H1 (cell line): Measurements from ENCODE around the gene FBXO21. TPM values are rescaled to one million over a fixed set of nuclear protein-coding genes. Genes with fewer than 3 reads are reported as not detected.

ENCODE experiments used
- CTCF ChIA-PET: fragments of 300-600 bp; sonication (Branson Sonifier 250); formaldehyde crosslinking; loops from one replicate; lab custom pipeline; 2021; ENCODE audit not compliant: partially characterized antibody; lab: Charles Lee
- POLR2A ChIA-PET: fragments of 300-600 bp; sonication (Branson Sonifier 250); formaldehyde crosslinking; loops from one replicate; lab custom pipeline; 2021; ENCODE audit warnings: inconsistent platforms; ENCODE audit not compliant: partially characterized antibody; lab: Charles Lee
- DNase-seq, 2 experiments: peaks; one replicate each; pipeline versions ENCODE4 v3.0.0 to v3.0.0-alpha.2; 2010 to 2022; ENCODE audit warnings: low spot score in 2 of 2, low read depth in 1 of 2, mixed read lengths in 1 of 2
- FAIRE-seq: peaks from 2 replicates; lab custom pipeline; 2011; peaks lifted over from hg19 to GRCh38; lab: Jason Lieb, UNC
- H2AFZ ChIP-seq: 2 replicates; pipeline ENCODE4 v1.8.1; 2012; ENCODE audit warnings: low read length, inconsistent platforms
- H2AK5ac ChIP-seq: 2 replicates; pipeline ENCODE4 v1.6.1; 2013; ENCODE audit warnings: low read depth, low read length
- H2BK120ac ChIP-seq: replicated peaks from 2 replicates; pipeline ENCODE3; 2013; ENCODE audit warnings: low read depth, low read length, inconsistent platforms
- H2BK12ac ChIP-seq: 2 replicates; pipeline ENCODE4 v1.6.1; 2013; ENCODE audit warnings: low read depth, low read length
- H2BK15ac ChIP-seq: 2 replicates; pipeline ENCODE4 v1.6.1; 2013; ENCODE audit warnings: low read length
- H2BK20ac ChIP-seq: 2 replicates; pipeline ENCODE4 v1.6.1; 2013; ENCODE audit warnings: low read length
- H2BK5ac ChIP-seq: 2 replicates; pipeline ENCODE4 v1.6.1; 2013; ENCODE audit warnings: low read depth, low read length
- H3K14ac ChIP-seq: 2 replicates; pipeline ENCODE4 v1.6.1; 2013; ENCODE audit warnings: inconsistent platforms; ENCODE audit not compliant: insufficient read length
- H3K18ac ChIP-seq: 2 replicates; pipeline ENCODE4 v1.6.1; 2013; ENCODE audit warnings: low read length; ENCODE audit errors: extremely low read depth
- H3K23ac ChIP-seq: 2 replicates; pipeline ENCODE4 v1.6.1; 2013; ENCODE audit warnings: inconsistent platforms; ENCODE audit not compliant: insufficient read length
- H3K23me2 ChIP-seq: 2 replicates; pipeline ENCODE4 v1.6.1; 2013; ENCODE audit warnings: low read depth, low read length
- H3K27ac ChIP-seq: 2 replicates; pipeline ENCODE4 v1.6.1; 2011; ENCODE audit warnings: low read depth, low read length, inconsistent platforms
- H3K27me3 ChIP-seq, 4 experiments: replicated peaks in 1 of 4; 1 replicate in 1 of 4; 2 replicates in 3 of 4; pipeline versions ENCODE4 v1.6.1 to v1.8.1; 2011 to 2013; ENCODE audit warnings: low read length in 3 of 4, mild to moderate bottlenecking in 3 of 4, inconsistent platforms in 2 of 4, mixed read lengths in 2 of 4, moderate library complexity in 1 of 4; ENCODE audit not compliant: control insufficient read depth in 3 of 4, insufficient read depth in 3 of 4; ENCODE audit errors: extremely low read depth in 1 of 4
- H3K36me3 ChIP-seq, 4 experiments: 2 replicates each; pipeline versions ENCODE4 v1.6.1 to v1.8.1; 2011 to 2013; ENCODE audit warnings: mild to moderate bottlenecking in 4 of 4, low read length in 3 of 4, moderate library complexity in 2 of 4, control low read depth in 1 of 4, inconsistent platforms in 1 of 4; ENCODE audit not compliant: insufficient read depth in 4 of 4, control insufficient read depth in 2 of 4
- H3K4ac ChIP-seq: replicated peaks from 2 replicates; pipeline ENCODE3; 2013; ENCODE audit warnings: low read length, low read depth, mixed read lengths, inconsistent platforms; ENCODE audit not compliant: insufficient read length
- H3K4me1 ChIP-seq, 4 experiments: replicated peaks in 1 of 4; 1 replicate in 1 of 4; 2 replicates in 3 of 4; pipeline versions ENCODE4 v1.6.1 to v1.8.1; 2011 to 2013; ENCODE audit warnings: low read length in 3 of 4, inconsistent platforms in 2 of 4, mixed read lengths in 1 of 4; ENCODE audit not compliant: insufficient read depth in 4 of 4, control insufficient read depth in 3 of 4
- H3K4me2 ChIP-seq, 2 experiments: 2 replicates each; pipeline versions ENCODE4 v1.6.1 to v1.8.1; 2011 to 2013; ENCODE audit warnings: low read depth in 2 of 2, low read length in 2 of 2, control low read depth in 1 of 2, inconsistent platforms in 1 of 2, mild to moderate bottlenecking in 1 of 2; ENCODE audit not compliant: insufficient read depth in 1 of 2
- H3K4me3 ChIP-seq, 4 experiments: fragments of 200-600, 300-600 bp in 1 of 4; sonication (generic), shearing (Covaris generic), sonication (Bioruptor Twin) in 1 of 4; 2 replicates each; pipeline versions ENCODE4 v1.5.1 to v1.8.1; 2011 to 2016; ENCODE audit warnings: low read length in 4 of 4, low read depth in 3 of 4, control low read depth in 2 of 4, inconsistent platforms in 2 of 4, mild to moderate bottlenecking in 2 of 4, mixed read lengths in 1 of 4, moderate library complexity in 1 of 4; ENCODE audit not compliant: insufficient read depth in 2 of 4; ENCODE audit errors: extremely low read depth in 1 of 4
- H3K56ac ChIP-seq: replicated peaks from 2 replicates; pipeline ENCODE3; 2013; ENCODE audit warnings: low read depth, mild to moderate bottlenecking, mixed read lengths, low read length, inconsistent platforms; ENCODE audit not compliant: insufficient read length
- H3K79me1 ChIP-seq: 2 replicates; pipeline ENCODE4 v1.6.1; 2013; ENCODE audit warnings: low read depth, low read length, control low read depth
- H3K79me2 ChIP-seq, 2 experiments: 2 replicates each; pipeline versions ENCODE4 v1.6.1 to v1.8.1; 2012 to 2013; ENCODE audit warnings: low read length in 2 of 2, mild to moderate bottlenecking in 2 of 2, inconsistent platforms in 1 of 2; ENCODE audit not compliant: insufficient read depth in 2 of 2, control insufficient read depth in 1 of 2
- H3K9ac ChIP-seq, 4 experiments: replicated peaks in 1 of 4; 1 replicate in 1 of 4; 2 replicates in 3 of 4; pipeline versions ENCODE4 v1.6.1 to v1.8.1; 2011 to 2013; ENCODE audit warnings: low read depth in 3 of 4, low read length in 3 of 4, control low read depth in 2 of 4, mild to moderate bottlenecking in 2 of 4, moderate library complexity in 2 of 4, inconsistent platforms in 1 of 4; ENCODE audit errors: extremely low read depth in 1 of 4
- H3K9me3 ChIP-seq, 2 experiments: 2 replicates each; pipeline versions ENCODE4 v1.6.1 to v1.8.1; 2012 to 2013; ENCODE audit warnings: mild to moderate bottlenecking in 2 of 2, moderate library complexity in 2 of 2, control low read depth in 1 of 2, inconsistent platforms in 1 of 2, low read depth in 1 of 2, low read length in 1 of 2, mixed read lengths in 1 of 2; ENCODE audit not compliant: insufficient read depth in 2 of 2
- H4K20me1 ChIP-seq, 2 experiments: replicated peaks in 1 of 2; 2 replicates each; pipeline versions ENCODE3 to v1.8.1; 2011 to 2013; ENCODE audit warnings: inconsistent platforms in 2 of 2, low read length in 2 of 2, mild to moderate bottlenecking in 1 of 2; ENCODE audit not compliant: insufficient read depth in 2 of 2, control insufficient read depth in 1 of 2
- H4K5ac ChIP-seq: 2 replicates; pipeline ENCODE4 v1.6.1; 2013; ENCODE audit warnings: low read length, low read depth, mixed read lengths, inconsistent platforms; ENCODE audit not compliant: insufficient read length
- H4K8ac ChIP-seq: 2 replicates; pipeline ENCODE4 v1.8.0; 2013; ENCODE audit warnings: mild to moderate bottlenecking, moderate library complexity, low read length, inconsistent platforms; ENCODE audit not compliant: insufficient read depth; ENCODE audit errors: extremely low read depth
- H4K91ac ChIP-seq: replicated peaks from 2 replicates; pipeline ENCODE3; 2013; ENCODE audit warnings: low read length, mixed read lengths, inconsistent platforms; ENCODE audit not compliant: insufficient read length
- KDM1A ChIP-seq: fragments of 200-600, 300-600 bp; sonication (generic); IDR thresholded peaks from 2 replicates; pipeline ENCODE4 v1.7.1; 2016; ENCODE audit warnings: mild to moderate bottlenecking, low read length, borderline replicate concordance
- KDM5A ChIP-seq: fragments of 200-600 bp; IDR thresholded peaks from 2 replicates; pipeline ENCODE4 v1.7.1; 2012; ENCODE audit warnings: mild to moderate bottlenecking, low read length, inconsistent platforms, mixed read lengths
- POU5F1 ChIP-seq: IDR thresholded peaks from 2 replicates; pipeline ENCODE4 v1.6.1; 2011; ENCODE audit warnings: low read depth, mild to moderate bottlenecking, low read length, moderate library complexity
- RAD21 ChIP-seq, 2 experiments: IDR thresholded peaks in 1 of 2; conservative IDR thresholded peaks in 1 of 2; 2 replicates each; pipeline ENCODE4 v1.6.1; 2011; ENCODE audit warnings: low read depth in 2 of 2, low read length in 2 of 2, improper control_type of control experiment in 1 of 2, inconsistent platforms in 1 of 2, mild to moderate bottlenecking in 1 of 2, moderate library complexity in 1 of 2
- WGBS, 2 experiments: shearing (Covaris generic) in 1 of 2; methylation state at CpG; one replicate each; pipeline versions ENCODE4 v1.1.6 to v1.1.7; 2013 to 2015; ENCODE audit warnings: low lambda C conversion rate in 2 of 2, mixed read lengths in 2 of 2, inconsistent platforms in 1 of 2, low coverage in 1 of 2, missing lambda C conversion rate in 1 of 2; ENCODE audit not compliant: insufficient replicate concordance in 2 of 2, insufficient coverage in 1 of 2, insufficient read length in 1 of 2; ENCODE audit errors: extremely low coverage in 1 of 2, missing lambda C conversion rate in 1 of 2; 5-methylcytosine and 5-hydroxymethylcytosine counted together
- polyA plus RNA-seq, 7 experiments: library from polyadenylated mRNA; depleted of rRNA in 3 of 7; stranded (reverse) in 5 of 7; unstranded in 2 of 7; fragments of >200 nt in 5 of 7; fragments of 200-250 nt in 2 of 7; gene quantifications; 1 replicate in 5 of 7; 2 replicates in 1 of 7; 4 replicates in 1 of 7; pipeline versions ENCODE4 v1.2.1 to v1.2.3, GENCODE V29; 2011 to 2013; ENCODE audit warnings: missing spikeins in 2 of 7, mixed read lengths in 2 of 7
- total RNA-seq: library from RNA; stranded (reverse); fragmentation: NEBNext Ultra II Directional; extraction: Animal tissue kit (Norgen Biotek cat#: 25700); gene quantifications from 2 replicates; pipeline ENCODE4 v1.2.1, GENCODE V29; 2021
- TF ChIP-seq, protein P1 (sequence below), 3 experiments: IDR thresholded peaks; 1 replicate in 2 of 3; 2 replicates in 1 of 3; pipeline versions ENCODE4 v1.5.1 to v1.6.1; 2011; ENCODE audit warnings: low read length in 3 of 3, mild to moderate bottlenecking in 3 of 3, inconsistent platforms in 2 of 3, low read depth in 1 of 3, moderate library complexity in 1 of 3; ENCODE audit not compliant: insufficient read depth in 1 of 3; ENCODE audit errors: control extremely low read depth in 1 of 3

The FBXO21 gene
- total and polyA plus RNA-seq, 2 of the 8 experiments (the other 6 are each of a cell fraction or from before 2014, with no cell fraction given) = 57.0 to 80.6 TPM

GRCh38 chr12:117100851-117101673 lies 89.2 kb downstream of the FBXO21 start:
- no peak overlapping the region for H3K4ac ChIP-seq
- H3K27me3 ChIP-seq = peaks cover 5 to 15% (median 10%) of the 10 kb centered on the region in 4 experiments
- H3K18ac ChIP-seq = 0 out of 2 replicates have a peak overlapping the region, but pooled peaks have one; percentile 48
- no peak overlapping the region for H4K91ac ChIP-seq
- DNase-seq = no peak
- H2BK15ac ChIP-seq = peak overlapping the region; percentile 72; the same call in 1 of the 2 replicates
- TF ChIP-seq, protein P1, sequence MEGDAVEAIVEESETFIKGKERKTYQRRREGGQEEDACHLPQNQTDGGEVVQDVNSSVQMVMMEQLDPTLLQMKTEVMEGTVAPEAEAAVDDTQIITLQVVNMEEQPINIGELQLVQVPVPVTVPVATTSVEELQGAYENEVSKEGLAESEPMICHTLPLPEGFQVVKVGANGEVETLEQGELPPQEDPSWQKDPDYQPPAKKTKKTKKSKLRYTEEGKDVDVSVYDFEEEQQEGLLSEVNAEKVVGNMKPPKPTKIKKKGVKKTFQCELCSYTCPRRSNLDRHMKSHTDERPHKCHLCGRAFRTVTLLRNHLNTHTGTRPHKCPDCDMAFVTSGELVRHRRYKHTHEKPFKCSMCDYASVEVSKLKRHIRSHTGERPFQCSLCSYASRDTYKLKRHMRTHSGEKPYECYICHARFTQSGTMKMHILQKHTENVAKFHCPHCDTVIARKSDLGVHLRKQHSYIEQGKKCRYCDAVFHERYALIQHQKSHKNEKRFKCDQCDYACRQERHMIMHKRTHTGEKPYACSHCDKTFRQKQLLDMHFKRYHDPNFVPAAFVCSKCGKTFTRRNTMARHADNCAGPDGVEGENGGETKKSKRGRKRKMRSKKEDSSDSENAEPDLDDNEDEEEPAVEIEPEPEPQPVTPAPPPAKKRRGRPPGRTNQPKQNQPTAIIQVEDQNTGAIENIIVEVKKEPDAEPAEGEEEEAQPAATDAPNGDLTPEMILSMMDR (IDR thresholded peaks at IDR 0.05; ENCODE audit: control extremely low read depth in 1 of 3, insufficient read depth in 1 of 3, low read depth in 1 of 3, low read length in 3 of 3) = peak in 2 of 3 experiments; percentile 11 to 13; a peak in 2 of 4 replicates
- TF ChIP-seq KDM1A = peak; percentile 30; the same call in 1 of the 2 replicates
- TF ChIP-seq POU5F1 = no peak
- TF ChIP-seq RAD21 (IDR thresholded peaks at IDR 0.05 in 1 of 2, conservative IDR thresholded peaks at IDR 0.05 in 1 of 2; ENCODE audit: low read depth in 2 of 2, low read length in 2 of 2) = peak; percentile 26 to 46; a peak in 3 of 4 replicates
- no peak for TF ChIP-seq KDM5A
- TF ChIP-seq, all 59 proteins: peak for 3
- H4K8ac ChIP-seq = no peak overlapping the region
- H2AK5ac ChIP-seq = no peak overlapping the region; the same call in 1 of the 2 replicates
- H3K79me2 ChIP-seq = no peaks in the 10 kb centered on the region
- H3K4me3 ChIP-seq = no peak overlapping the region
- H2BK120ac ChIP-seq = no peak overlapping the region
- CTCF ChIA-PET = interaction anchor here (0.8 to 2.5 kb wide), 13 partner anchors 9 to 89 kb away, joined by 3 to 22 read pairs (median 5); no protein-coding TSS in a partner anchor
- no peak for FAIRE-seq
- no peak overlapping the region for H3K23ac ChIP-seq
- H3K4me2 ChIP-seq = no peak overlapping the region
- no peak overlapping the region for H3K56ac ChIP-seq
- H2BK12ac ChIP-seq = peak overlapping the region; percentile 75; the same call in 1 of the 2 replicates
- no peak overlapping the region for H2AFZ ChIP-seq
- H4K20me1 ChIP-seq = no peaks in the 10 kb centered on the region
- no peaks in the 10 kb centered on the region for H3K79me1 ChIP-seq
- H3K14ac ChIP-seq = no peak overlapping the region
- peaks cover 7% of the 10 kb centered on the region; the same call in 1 of the 2 replicates for H3K23me2 ChIP-seq
- 74% methylated on average over 8 of the region's 8 CpGs; no CpG with 5 or more reads in 1 of the 2 experiments for WGBS, 2 experiments
- H3K9me3 ChIP-seq = no peaks in the 10 kb centered on the region
- H3K4me1 ChIP-seq = peaks cover 0 to 5% (median 1%) of the 10 kb centered on the region in 4 experiments; a peak in 3 of 7 replicates
- no peak overlapping the region; a peak in 1 of 7 replicates for H3K9ac ChIP-seq
- no peaks in the 10 kb centered on the region for H3K36me3 ChIP-seq
- no peak overlapping the region for H3K27ac ChIP-seq
- no peak overlapping the region for H2BK5ac ChIP-seq
- peak overlapping the region; percentile 66; the same call in 1 of the 2 replicates for H2BK20ac ChIP-seq
- no peak overlapping the region for H4K5ac ChIP-seq
- POLR2A ChIA-PET = interaction anchor here (0.7 to 1.8 kb wide), 5 partner anchors 9 to 70 kb away, joined by 3 to 6 read pairs (median 4); no protein-coding TSS in a partner anchor
